ENCODE results near the gene XKR3. TPM values are rescaled to one million over a fixed set of nuclear protein-coding genes. Genes with fewer than 3 reads are reported as not detected.
"Not testable (repeated sequence)": the region's sequence is repeated elsewhere in the genome, so short reads cannot be mapped to it uniquely, and the experiment has no call there.

XKR3 gene
- 0.06 TPM for total RNA-seq (2013)
- under 1 TPM in 1 of 3 donors, not detected in 2; 0.07 TPM for polyA plus RNA-seq
- polyA minus RNA-seq, result not detected in 2 replicates
- 0 to 2.4 (median 0.26) reads per million in 11 experiments for total RNA-seq

- Histone ChIP-seq H4K20me1 (ENCODE audit: insufficient read depth, low read length) (no peaks in the 10 kb centered on the region), H3K27ac (ENCODE audit: low read depth in 1 of 2, low read length in 2 of 2) (peak within 1 kb of the TSS; percentile 69 to 92), H3K4me1 (ENCODE audit: control insufficient read depth in 1 of 2, insufficient read depth in 2 of 2, low read length in 2 of 2) (peaks cover 19 to 32% of the 10 kb centered on the region in 2 donors), H3K4me2 (replicated peaks; ENCODE audit: extremely low read depth, low read length, poor library complexity, severe bottlenecking) (peak within 1 kb of the TSS; percentile 71), H3K9ac (ENCODE audit: insufficient read depth, low read length, poor library complexity, severe bottlenecking) (peak within 1 kb of the TSS; percentile 56), H3K4me3 (replicated peaks in 1 of 3; ENCODE audit: low read depth in 2 of 3, low read length in 3 of 3) (peak within 1 kb of the TSS; percentile 30 to 91 (median 73)), H3K36me3 (replicated peaks in 1 of 2; ENCODE audit: control insufficient read depth in 1 of 2, insufficient read depth in 2 of 2, low read length in 2 of 2) (no peaks in the 10 kb centered on the region), H3K27me3 (ENCODE audit: control insufficient read depth in 2 of 2, insufficient read depth in 2 of 2, low read length in 2 of 2) (no peaks in the 10 kb centered on the region), H3K9me3 (replicated peaks in 1 of 2; ENCODE audit: control insufficient read depth in 1 of 2, insufficient read depth in 1 of 2, low read length in 2 of 2) (no peaks in the 10 kb centered on the region), H3K79me2 (ENCODE audit: insufficient read depth, low read length) (no peaks in the 10 kb centered on the region), H2AFZ (ENCODE audit: insufficient read depth, low read depth, low read length, poor library complexity, severe bottlenecking) (peak within 1 kb of the TSS; percentile 61)
- Mint-ChIP-seq H3K27ac (peak within 1 kb of the TSS; percentile 88 to 93 (median 92)), H3K4me1 (peaks cover 26% of the 10 kb centered on the region), H3K36me3 (no peaks in the 10 kb centered on the region), H3K4me3 (peak within 1 kb of the TSS; percentile 65 to 88), H3K27me3 (ENCODE audit: low read depth in 3 of 3) (peaks cover 0 to 3% (median 0%) of the 10 kb centered on the region in 3 donors), H3K9me3 (no peaks in the 10 kb centered on the region)
- TF ChIP-seq, protein P1, sequence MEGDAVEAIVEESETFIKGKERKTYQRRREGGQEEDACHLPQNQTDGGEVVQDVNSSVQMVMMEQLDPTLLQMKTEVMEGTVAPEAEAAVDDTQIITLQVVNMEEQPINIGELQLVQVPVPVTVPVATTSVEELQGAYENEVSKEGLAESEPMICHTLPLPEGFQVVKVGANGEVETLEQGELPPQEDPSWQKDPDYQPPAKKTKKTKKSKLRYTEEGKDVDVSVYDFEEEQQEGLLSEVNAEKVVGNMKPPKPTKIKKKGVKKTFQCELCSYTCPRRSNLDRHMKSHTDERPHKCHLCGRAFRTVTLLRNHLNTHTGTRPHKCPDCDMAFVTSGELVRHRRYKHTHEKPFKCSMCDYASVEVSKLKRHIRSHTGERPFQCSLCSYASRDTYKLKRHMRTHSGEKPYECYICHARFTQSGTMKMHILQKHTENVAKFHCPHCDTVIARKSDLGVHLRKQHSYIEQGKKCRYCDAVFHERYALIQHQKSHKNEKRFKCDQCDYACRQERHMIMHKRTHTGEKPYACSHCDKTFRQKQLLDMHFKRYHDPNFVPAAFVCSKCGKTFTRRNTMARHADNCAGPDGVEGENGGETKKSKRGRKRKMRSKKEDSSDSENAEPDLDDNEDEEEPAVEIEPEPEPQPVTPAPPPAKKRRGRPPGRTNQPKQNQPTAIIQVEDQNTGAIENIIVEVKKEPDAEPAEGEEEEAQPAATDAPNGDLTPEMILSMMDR (IDR thresholded peaks at IDR 0.05), result no peak
- intact Hi-C loops (cut with micrococcal nuclease), result loop anchor here in 1 of 2 donors (5.0 to 10.0 kb wide), 2 partner anchors 103 to 330 kb away; partner anchors contain the start of gene HDHD5
- WGBS (ENCODE audit: insufficient coverage), result 15% methylated on average over 5 of the region's 9 CpGs
- peak; percentile 83 to 94 (median 88) for DNase-seq
These were observed at the start of gene XKR3 for GRCh38 chr22:16824716-16825687. Gene XKR3 (minus strand): TSS chr22:16825411. CDS start chr22:16808073, 17,338 bp downstream.

DNA sequence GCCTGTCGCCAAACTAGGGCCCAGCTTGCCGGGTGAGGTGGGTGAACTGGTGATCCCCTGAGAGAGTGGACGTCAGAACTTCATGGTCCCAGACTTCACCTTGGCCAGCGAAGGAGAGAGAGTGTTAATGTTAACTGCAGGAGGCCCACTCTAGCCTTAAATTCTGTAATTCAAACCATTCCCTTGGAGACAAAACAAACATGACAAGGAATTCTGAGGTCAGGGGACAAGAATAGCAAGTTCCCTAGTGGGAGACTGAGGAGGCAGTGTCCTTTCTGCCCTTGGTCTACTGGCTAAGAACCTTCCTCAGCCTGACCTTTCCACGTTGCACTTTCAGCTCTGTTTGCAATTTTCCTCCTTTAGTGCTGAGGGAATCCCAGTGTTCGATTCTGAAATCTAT is 44.4 kb upstream of the XKR3 start:
- H3K27me3 ChIP-seq (ENCODE audit: control insufficient read depth in 2 of 2, insufficient read depth in 2 of 2, low read length in 2 of 2); intact Hi-C loops (cut with micrococcal nuclease); H3K36me3 ChIP-seq (replicated peaks in 1 of 2; ENCODE audit: control insufficient read depth in 1 of 2, insufficient read depth in 2 of 2, low read length in 2 of 2); H3K4me1 Mint-ChIP-seq; H4K20me1 ChIP-seq (ENCODE audit: insufficient read depth, low read length); H3K27me3 Mint-ChIP-seq (ENCODE audit: low read depth in 3 of 3); H3K4me1 ChIP-seq (ENCODE audit: control insufficient read depth in 1 of 2, insufficient read depth in 2 of 2, low read length in 2 of 2); H3K9ac ChIP-seq (ENCODE audit: insufficient read depth, low read length, poor library complexity, severe bottlenecking); H3K4me2 ChIP-seq (replicated peaks; ENCODE audit: extremely low read depth, low read length, poor library complexity, severe bottlenecking); H3K79me2 ChIP-seq (ENCODE audit: insufficient read depth, low read length); H3K36me3 Mint-ChIP-seq; H3K9me3 ChIP-seq (replicated peaks in 1 of 2; ENCODE audit: control insufficient read depth in 1 of 2, insufficient read depth in 1 of 2, low read length in 2 of 2); H3K4me3 ChIP-seq (replicated peaks in 1 of 3; ENCODE audit: low read depth in 2 of 3, low read length in 3 of 3); H3K27ac ChIP-seq (ENCODE audit: low read depth in 1 of 2, low read length in 2 of 2); H3K9me3 Mint-ChIP-seq; H2AFZ ChIP-seq (ENCODE audit: insufficient read depth, low read depth, low read length, poor library complexity, severe bottlenecking): not testable (repeated sequence)
- WGBS (ENCODE audit: insufficient coverage), result 100% methylated on average over 1 of the region's 6 CpGs
- H3K27ac Mint-ChIP-seq, result peak overlapping the region in 5 of 7 donors; percentile 18 to 71 (median 53)
- peak overlapping the region in 1 of 2 donors; percentile 15 for H3K4me3 Mint-ChIP-seq
- DNase-seq, result peak in 1 of 3 donors; percentile 34
